Stimulated activated CD8-positive, alpha-beta memory T cell treated with anti-CD3 and anti-CD28 coated beads, Interleukin-2, amount 100 ng/mL, for 48 hours (primary cell): Measurements from ENCODE around the gene CYP46A1.
"Not testable (repeated sequence)": the region's sequence is repeated elsewhere in the genome, so short reads cannot be mapped to it uniquely, and the experiment has no call there.

Experiments used
- DNase-seq, 2 donors: peaks; one replicate each; pipeline ENCODE4 v3.0.0-alpha.2; 2020; ENCODE audit warnings: low read depth in 2 of 2

CYP46A1 gene

DNA sequence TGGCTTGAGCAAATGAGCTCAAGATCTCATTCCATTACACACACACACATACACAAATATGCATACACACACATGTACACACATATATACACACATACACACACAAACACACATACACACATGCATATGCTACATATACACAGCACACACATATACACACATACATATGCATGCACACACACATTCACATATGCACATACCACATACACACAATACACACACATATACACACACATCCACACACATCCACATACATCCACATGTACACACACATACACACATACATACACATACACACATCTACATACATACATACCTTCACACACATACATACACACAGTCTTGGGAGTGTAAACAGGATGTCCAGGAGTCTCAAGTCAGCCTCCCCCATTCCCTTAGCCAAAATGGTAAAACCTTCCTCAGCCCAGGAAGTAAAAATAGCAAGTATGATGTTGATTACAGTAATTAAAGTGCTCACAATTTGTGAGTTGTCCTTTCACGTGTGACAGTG, 26.4 kb upstream of the CYP46A1 start:
- DNase-seq: no peak

GRCh38 chr14:99658218-99658845, 25.8 kb upstream of the CYP46A1 start:
- no peak for DNase-seq

DNA sequence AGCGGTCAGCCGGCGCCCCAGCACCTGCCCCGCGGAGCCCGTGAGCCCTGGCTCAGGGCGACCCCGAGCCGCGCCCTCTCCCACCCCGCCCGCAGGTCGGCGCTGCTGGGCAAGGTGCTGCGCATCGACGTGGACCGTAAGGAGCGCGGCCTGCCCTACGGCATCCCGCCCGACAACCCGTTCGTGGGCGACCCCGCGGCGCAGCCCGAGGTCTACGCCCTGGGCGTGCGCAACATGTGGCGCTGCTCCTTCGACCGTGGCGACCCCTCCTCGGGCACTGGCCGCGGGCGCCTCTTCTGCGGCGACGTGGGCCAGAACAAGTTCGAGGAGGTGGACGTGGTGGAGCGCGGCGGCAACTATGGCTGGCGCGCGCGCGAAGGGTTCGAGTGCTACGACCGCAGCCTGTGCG, 24.8 kb upstream of the CYP46A1 start:
- no peak for DNase-seq

DNA sequence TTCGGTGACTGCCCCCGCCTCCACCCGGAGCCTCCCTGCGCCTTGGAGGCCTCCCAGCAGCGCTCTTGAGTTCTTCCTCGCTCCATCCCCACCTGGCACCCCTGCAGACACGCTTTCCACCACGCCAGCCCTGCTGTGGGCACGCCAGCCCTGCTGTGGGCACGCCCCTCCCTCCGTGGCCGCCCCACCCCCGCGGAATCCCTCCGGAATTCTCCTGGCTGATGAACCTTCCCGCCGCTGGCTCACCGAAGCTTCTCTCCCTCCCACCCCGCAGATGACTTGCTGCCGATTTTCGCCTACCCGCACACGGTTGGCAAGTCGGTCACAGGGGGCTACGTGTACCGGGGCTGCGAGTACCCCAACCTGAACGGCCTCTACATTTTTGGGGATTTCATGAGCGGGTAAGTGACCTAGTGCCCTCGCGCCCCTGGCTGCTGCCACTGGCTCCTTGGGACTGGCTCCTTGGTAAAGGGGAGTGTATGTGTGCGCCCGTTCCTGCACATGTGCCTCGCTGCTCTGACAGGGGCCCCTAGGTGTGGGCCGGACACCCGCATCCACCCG, 24.0 kb upstream of the CYP46A1 start:
- DNase-seq: no peak

DNA sequence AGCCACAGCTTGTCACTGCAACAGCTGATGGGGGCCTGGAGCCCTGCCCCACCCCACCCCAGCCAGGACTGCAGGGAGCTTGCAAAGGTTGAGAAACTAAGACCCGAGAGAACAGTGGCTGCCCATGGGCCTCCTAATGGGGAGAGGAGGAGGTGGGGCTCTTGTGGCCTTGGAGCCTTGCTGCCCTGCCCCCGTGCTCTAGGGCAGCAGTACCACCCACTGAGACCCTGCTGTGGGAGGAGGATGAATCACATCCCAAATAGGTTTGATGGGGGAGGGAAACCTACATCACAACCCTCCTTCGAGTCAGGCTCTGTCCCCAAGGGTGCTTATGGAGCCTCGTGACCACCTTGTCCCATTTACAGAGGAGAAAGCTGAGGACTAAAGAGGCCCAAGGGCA, 23.3 kb upstream of the CYP46A1 start:
- no peak for DNase-seq

DNA sequence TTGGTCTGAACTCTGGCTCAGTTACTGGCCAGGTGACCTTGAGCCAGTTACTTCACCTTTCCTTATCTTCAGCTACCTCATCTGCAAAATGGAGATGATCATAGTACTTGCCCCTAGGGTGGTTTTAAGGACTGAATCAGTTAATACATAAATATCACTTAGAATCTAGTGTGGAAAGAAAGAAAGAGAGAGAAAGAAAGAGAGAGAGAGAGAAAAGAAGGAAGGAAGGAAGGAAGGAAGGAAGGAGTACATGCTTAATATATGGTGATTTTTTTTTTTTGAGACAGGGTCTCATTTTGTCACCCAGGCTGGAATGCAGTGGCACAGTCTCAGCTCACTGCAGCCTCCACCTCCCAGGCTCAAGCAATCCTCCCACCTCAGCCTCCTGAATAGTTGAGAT, 22.9 kb upstream of the CYP46A1 start:
- not testable (repeated sequence) for DNase-seq

DNA sequence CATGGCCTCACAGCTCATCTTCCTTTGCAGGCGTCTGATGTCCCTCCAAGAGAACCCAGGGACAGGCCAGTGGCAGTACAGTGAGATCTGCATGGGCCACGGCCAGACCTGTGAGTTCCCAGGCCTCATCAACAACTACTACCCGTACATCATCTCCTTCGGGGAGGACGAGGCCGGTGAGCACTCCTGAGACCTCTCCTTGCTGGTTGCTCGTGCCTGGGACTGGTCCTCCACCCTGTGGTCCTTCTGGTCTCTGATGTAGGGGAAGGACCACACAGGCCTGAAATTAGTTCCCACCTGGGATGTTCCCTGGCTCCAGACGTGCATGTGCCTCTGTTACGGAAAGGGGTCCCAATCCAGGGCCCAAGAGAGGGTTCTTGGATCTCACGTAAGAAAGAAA, 21.3 kb upstream of the CYP46A1 start:
- no peak for DNase-seq

- DNase-seq: no peak
Observed at GRCh38 chr14:99663386-99664057, 20.6 kb upstream of the CYP46A1 start.

GRCh38 chr14:99664058-99664936, 19.8 kb upstream of the CYP46A1 start:
- no peak for DNase-seq

GRCh38 chr14:99664937-99665273, 19.2 kb upstream of the CYP46A1 start:
- DNase-seq: no peak

DNA sequence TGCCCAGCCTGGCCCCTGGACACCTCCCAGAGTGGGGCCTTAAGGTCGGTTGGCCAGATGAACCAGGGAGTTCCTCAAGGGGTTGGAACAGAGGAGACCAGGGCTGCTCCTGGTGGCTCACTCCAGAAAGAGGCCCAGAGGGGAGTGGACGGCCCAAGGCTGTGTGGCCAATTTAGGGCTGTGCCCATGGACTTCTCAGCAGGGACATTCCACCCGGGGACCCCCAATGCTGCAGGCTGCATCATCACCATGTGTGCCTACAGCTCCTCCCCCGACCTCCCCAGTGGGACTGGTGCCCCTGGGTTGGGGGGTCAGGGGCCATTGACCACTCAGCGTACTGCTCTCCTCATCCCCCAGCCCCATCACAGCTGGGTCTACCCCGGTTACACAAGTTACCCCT, 17.6 kb upstream of the CYP46A1 start:
- DNase-seq: no peak

- DNase-seq: no peak
Observed at GRCh38 chr14:99667045-99667444, 17.1 kb upstream of the CYP46A1 start.

- DNase-seq: no peak
Observed at GRCh38 chr14:99667821-99668220, 16.3 kb upstream of the CYP46A1 start.

GRCh38 chr14:99668307-99669295, 15.5 kb upstream of the CYP46A1 start:
- DNase-seq: no peak

- no peak for DNase-seq
Observed at GRCh38 chr14:99670361-99671234, 13.5 kb upstream of the CYP46A1 start.

- no peak for DNase-seq
Observed at GRCh38 chr14:99671235-99672224, 12.6 kb upstream of the CYP46A1 start.

- DNase-seq: no peak
Observed at GRCh38 chr14:99672506-99673304, 11.4 kb upstream of the CYP46A1 start.
